ENCODE measurements around the gene OLA1. TPM values are rescaled to one million over a fixed set of nuclear protein-coding genes. Genes with fewer than 3 reads are reported as not detected.

OLA1 gene
- total RNA-seq, 1 experiment from 2014 or later: 126 TPM

DNA sequence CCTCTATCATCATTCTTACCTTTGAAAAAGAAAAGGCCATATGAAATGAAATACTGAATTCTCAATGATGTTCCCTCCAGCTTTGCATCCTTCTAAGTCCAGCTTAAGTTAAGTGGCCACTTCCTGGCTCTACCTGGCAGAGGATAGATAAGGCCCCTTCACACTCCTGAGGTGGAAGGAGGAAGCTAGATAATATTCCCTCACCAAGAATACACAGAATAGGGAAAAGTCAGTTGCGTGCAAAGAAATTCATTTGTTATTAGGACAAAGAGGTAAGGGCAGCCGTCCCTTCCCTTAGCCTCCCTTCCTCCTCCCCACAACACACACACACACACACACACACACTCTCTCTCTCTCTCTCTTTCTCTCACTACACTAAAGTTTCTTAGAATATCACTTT lies 37.5 kb downstream of the OLA1 start:
- ATAC-seq (no peak), DNase-seq (ENCODE audit: low read depth, low spot score) (no peak)
- Histone ChIP-seq H3K36me3 (ENCODE audit: control insufficient read depth, insufficient read depth, low read length) (no peaks in the 10 kb centered on the region), H3K27me3 (ENCODE audit: control insufficient read depth, insufficient read depth, low read length) (no peaks in the 10 kb centered on the region), H3K27ac (ENCODE audit: low read length) (no peak overlapping the region), H3K4me1 (ENCODE audit: control insufficient read depth, insufficient read depth, low read length) (no peaks in the 10 kb centered on the region), H3K9me3 (ENCODE audit: control insufficient read depth, insufficient read depth, low read depth, low read length) (no peaks in the 10 kb centered on the region), H3K4me3 (ENCODE audit: low read depth in 2 of 2, low read length in 2 of 2) (no peak overlapping the region)
- in situ Hi-C loops (cut with HindIII; ENCODE audit: low pct_unique_long_range_greater_than_20kb, low sequenced_read_pairs) (no loop called here), intact Hi-C loops (cut with micrococcal nuclease; ENCODE audit: unreplicated experiment) (no loop called here)
- POLR2A ChIA-PET: no interaction called here
- TF ChIP-seq, protein P1, sequence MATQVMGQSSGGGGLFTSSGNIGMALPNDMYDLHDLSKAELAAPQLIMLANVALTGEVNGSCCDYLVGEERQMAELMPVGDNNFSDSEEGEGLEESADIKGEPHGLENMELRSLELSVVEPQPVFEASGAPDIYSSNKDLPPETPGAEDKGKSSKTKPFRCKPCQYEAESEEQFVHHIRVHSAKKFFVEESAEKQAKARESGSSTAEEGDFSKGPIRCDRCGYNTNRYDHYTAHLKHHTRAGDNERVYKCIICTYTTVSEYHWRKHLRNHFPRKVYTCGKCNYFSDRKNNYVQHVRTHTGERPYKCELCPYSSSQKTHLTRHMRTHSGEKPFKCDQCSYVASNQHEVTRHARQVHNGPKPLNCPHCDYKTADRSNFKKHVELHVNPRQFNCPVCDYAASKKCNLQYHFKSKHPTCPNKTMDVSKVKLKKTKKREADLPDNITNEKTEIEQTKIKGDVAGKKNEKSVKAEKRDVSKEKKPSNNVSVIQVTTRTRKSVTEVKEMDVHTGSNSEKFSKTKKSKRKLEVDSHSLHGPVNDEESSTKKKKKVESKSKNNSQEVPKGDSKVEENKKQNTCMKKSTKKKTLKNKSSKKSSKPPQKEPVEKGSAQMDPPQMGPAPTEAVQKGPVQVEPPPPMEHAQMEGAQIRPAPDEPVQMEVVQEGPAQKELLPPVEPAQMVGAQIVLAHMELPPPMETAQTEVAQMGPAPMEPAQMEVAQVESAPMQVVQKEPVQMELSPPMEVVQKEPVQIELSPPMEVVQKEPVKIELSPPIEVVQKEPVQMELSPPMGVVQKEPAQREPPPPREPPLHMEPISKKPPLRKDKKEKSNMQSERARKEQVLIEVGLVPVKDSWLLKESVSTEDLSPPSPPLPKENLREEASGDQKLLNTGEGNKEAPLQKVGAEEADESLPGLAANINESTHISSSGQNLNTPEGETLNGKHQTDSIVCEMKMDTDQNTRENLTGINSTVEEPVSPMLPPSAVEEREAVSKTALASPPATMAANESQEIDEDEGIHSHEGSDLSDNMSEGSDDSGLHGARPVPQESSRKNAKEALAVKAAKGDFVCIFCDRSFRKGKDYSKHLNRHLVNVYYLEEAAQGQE (IDR thresholded peaks at IDR 0.05; ENCODE audit: insufficient read depth in 1 of 2, low read depth in 2 of 2, low read length in 1 of 2): no peak
- no peak for TF ChIP-seq SIN3A (IDR thresholded peaks at IDR 0.05; ENCODE audit: borderline replicate concordance, insufficient read depth, low read depth, low read length)
- no peak for TF ChIP-seq TCF7L2 (IDR thresholded peaks at IDR 0.05; ENCODE audit: low read depth, low read length)
- no peak for TF ChIP-seq POLR2AphosphoS5 (IDR thresholded peaks at IDR 0.05; ENCODE audit: low read depth, low read length)
- TF ChIP-seq, protein P2, sequence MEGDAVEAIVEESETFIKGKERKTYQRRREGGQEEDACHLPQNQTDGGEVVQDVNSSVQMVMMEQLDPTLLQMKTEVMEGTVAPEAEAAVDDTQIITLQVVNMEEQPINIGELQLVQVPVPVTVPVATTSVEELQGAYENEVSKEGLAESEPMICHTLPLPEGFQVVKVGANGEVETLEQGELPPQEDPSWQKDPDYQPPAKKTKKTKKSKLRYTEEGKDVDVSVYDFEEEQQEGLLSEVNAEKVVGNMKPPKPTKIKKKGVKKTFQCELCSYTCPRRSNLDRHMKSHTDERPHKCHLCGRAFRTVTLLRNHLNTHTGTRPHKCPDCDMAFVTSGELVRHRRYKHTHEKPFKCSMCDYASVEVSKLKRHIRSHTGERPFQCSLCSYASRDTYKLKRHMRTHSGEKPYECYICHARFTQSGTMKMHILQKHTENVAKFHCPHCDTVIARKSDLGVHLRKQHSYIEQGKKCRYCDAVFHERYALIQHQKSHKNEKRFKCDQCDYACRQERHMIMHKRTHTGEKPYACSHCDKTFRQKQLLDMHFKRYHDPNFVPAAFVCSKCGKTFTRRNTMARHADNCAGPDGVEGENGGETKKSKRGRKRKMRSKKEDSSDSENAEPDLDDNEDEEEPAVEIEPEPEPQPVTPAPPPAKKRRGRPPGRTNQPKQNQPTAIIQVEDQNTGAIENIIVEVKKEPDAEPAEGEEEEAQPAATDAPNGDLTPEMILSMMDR (IDR thresholded peaks at IDR 0.05): no peak
- BruUV-seq (replicated peaks): no TSS peak
- CTCF ChIA-PET: no interaction called here

- intact Hi-C loops (cut with micrococcal nuclease; ENCODE audit: unreplicated experiment) (no loop called here), in situ Hi-C loops (cut with HindIII; ENCODE audit: low pct_unique_long_range_greater_than_20kb, low sequenced_read_pairs) (no loop called here)
- no peak for ATAC-seq
- Histone ChIP-seq H3K27me3 (ENCODE audit: control insufficient read depth, insufficient read depth, low read length) (no peaks in the 10 kb centered on the region), H3K4me3 (ENCODE audit: low read depth in 2 of 2, low read length in 2 of 2) (no peak overlapping the region), H3K4me1 (ENCODE audit: control insufficient read depth, insufficient read depth, low read length) (no peaks in the 10 kb centered on the region), H3K27ac (ENCODE audit: low read length) (no peak overlapping the region), H3K9me3 (ENCODE audit: control insufficient read depth, insufficient read depth, low read depth, low read length) (no peaks in the 10 kb centered on the region), H3K36me3 (ENCODE audit: control insufficient read depth, insufficient read depth, low read length) (no peaks in the 10 kb centered on the region)
- no peak for TF ChIP-seq SIN3A (IDR thresholded peaks at IDR 0.05; ENCODE audit: borderline replicate concordance, insufficient read depth, low read depth, low read length)
- TF ChIP-seq, protein P1 (IDR thresholded peaks at IDR 0.05; ENCODE audit: insufficient read depth in 1 of 2, low read depth in 2 of 2, low read length in 1 of 2): no peak
- no peak for TF ChIP-seq POLR2AphosphoS5 (IDR thresholded peaks at IDR 0.05; ENCODE audit: low read depth, low read length)
- TF ChIP-seq, protein P2 (IDR thresholded peaks at IDR 0.05): no peak
- no peak for TF ChIP-seq TCF7L2 (IDR thresholded peaks at IDR 0.05; ENCODE audit: low read depth, low read length)
- ChIA-PET CTCF (no interaction called here), POLR2A (interaction anchor here (1.1 kb wide), 1 partner anchor 40 kb away, joined by 3 read pairs; no protein-coding TSS in a partner anchor)
- BruUV-seq (replicated peaks): no TSS peak
- DNase-seq (ENCODE audit: low read depth, low spot score): no peak
Observed at GRCh38 chr2:174209325-174209724, 39.0 kb downstream of the OLA1 start.
